HG03439 (cell line): ENCODE results near the gene AURKAIP1.
"Not testable (repeated sequence)": the region's sequence is repeated elsewhere in the genome, so short reads cannot be mapped to it uniquely, and the experiment has no call there.

Source experiments
- ATAC-seq: cut with Tn5 transposase; IDR thresholded peaks from one replicate; pipeline ENCODE4 v1.9.1; 2021; ENCODE audit warnings: mild to moderate bottlenecking, moderate library complexity; ENCODE audit not compliant: unreplicated experiment

Gene AURKAIP1

DNA sequence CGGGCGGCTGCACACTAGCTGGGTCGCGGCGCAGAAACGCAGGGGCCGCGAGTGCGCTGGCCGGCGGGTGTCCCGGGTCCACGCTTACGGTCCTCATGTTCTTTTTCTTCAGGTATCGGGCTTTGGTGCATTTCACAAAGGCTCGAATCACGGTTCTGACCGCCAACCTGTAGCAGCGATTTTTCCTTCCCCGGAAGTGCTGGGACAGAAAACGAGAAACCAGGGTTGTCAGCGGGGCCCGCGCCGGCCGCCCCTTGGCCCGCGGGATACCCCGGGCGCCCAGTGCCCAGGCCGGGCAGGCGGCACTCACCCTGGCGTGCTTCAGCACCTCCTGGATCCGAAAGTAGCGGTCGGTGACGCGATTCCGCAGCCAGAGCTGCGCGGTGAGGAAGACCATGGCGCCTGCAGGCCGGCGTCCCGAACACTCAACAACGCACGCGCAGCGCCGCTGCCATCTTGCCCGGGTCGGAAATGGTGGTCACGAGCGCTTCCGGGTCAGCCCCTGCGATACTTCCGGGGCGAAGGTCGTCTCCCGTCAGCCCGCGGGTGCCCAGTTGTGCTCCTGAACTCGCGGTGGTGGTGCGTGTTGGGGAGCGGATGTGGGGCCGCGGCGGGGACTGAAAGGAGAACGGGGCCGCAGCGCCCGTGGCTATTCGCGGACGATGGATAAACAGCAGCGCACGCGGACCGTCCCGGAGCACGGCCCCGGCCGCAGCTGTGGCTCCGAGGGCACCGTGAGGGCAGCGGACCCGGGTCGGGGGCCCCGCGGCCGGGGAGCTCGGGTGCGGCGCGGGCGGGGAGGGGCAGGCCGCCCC, 32.0 kb upstream of the AURKAIP1 start, which contains the start of gene MRPL20:
Gene MRPL20 (minus strand): TSS at position 473 of the 815 bp plus-strand sequence. CDS start 76 bp downstream, at position 397.
- ATAC-seq = peak; percentile 82

- no peak for ATAC-seq
Observed at GRCh38 chr1:1406101-1406820, 31.3 kb upstream of the AURKAIP1 start.

DNA sequence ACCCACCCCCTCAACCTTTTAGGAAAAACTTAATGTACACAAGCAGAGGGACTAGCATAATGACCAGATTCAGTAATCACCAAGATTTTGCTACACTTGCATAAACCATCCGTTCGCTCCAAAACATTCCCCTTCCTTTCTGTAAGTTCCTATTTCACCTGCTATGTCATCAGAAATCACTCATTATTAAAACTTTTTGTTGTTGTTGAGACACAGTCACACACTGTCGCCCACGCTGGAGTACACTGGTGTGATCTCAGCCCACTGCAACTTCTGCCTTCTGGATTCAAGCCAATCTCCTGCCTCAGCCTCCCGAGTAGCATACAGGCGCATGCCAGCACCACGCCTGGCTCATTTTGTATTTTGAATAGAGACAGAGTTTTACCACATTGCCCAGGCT, 28.6 kb upstream of the AURKAIP1 start:
- ATAC-seq = no peak

GRCh38 chr1:1402901-1403392, 27.9 kb upstream of the AURKAIP1 start:
- not testable (repeated sequence) for ATAC-seq

DNA sequence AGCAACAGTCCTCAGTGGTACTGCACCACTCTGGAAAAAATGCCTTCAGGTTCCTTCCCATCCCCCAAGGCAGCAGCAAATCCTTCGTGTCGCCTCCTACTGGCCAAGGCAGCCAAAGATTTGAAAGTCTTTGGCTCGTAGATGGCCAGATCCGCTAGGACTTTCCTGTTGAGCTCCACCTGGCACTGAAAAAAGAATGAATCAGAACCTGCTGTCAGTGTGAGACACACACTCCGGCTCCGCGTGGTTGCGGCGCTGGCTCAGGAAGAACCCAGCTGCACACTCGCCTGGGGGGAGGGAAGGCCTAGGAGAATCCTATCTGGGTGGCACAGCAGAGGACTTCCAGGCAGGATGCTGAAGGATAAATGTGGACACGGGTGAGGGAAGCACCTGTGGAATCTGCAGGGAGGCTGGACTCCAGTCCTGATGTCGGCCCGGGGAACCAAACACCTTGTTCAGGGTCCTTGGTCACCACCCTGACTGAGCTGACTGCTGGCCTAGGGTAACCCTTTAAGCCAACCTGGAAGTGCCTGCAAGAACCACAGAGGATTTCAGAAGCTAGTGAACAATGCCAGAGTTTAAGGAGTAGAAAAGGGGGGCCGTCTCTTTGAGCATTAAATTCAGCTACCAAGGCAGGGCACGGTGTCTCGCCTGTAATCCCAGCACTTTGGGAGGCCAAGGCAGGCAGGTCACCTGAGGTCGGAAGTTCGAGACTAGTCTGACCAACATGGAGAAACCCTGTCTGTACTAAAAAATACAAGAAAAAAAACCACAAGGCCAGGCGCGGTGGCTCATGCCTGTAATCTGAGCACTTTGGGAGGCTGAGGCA, 27.3 kb upstream of the AURKAIP1 start:
- ATAC-seq = no peak

DNA sequence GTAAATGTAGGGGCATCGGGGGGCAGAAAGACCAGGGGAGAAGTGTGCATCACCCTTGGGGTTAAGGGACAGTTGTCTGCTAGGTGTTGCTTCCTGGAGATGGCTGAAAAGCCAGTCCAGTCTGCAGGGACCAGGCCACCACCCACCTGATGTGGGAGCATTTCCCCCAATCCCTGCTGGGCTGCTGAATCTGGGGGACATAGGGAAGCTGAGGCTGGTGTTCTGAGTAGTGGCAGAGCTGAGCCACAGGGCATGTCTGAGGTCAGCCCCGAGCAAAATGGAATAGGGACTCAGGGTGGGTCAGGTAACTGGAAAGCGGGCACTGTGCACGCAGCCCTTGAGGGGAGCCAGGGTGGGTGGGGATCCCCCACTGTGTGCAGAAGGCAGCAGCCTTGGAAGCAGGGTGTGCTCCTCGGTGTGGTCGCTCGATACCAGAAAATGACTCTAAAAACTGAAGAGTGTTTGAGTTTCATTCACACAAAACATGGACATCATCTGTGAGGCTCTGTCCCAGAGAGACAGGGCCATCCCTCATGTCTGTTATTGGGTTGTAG, 26.5 kb upstream of the AURKAIP1 start:
- no peak for ATAC-seq

GRCh38 chr1:1400576-1401456, 25.8 kb upstream of the AURKAIP1 start:
- ATAC-seq = no peak

DNA sequence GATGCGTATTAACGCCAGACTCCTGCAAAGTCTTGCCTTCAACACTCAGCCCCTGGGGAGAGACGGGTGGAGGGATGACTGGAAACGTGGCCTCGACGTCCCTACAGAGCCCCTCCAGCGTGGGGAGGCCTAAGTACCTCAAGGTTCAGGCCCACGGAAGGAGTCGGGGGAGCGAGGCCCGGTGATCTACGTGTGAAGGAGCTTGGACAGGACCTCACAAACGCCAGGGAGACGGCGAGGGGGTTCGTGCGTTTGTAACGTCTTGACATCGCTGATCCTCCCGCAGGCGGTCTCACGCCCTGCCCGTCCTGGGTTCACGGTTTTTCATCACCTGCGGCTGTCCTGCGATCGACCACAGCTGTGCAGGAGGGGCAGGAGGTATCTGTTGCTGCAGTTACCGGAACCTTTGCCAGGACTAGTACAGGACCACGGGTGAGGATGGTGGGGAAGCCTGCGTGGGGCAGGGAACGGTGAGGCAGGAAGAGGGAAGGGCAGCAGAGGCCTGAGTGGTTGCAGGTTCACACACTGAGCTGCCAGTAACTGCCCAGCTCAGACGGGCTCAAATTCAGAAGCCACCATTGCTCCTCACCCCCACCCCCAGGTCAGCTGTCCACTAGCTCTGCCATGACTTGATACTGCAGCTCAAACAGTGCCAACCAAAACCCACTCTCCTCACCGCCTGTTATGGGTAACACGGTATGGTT, 25.0 kb upstream of the AURKAIP1 start:
- ATAC-seq = peak; percentile 2

- ATAC-seq = peak; percentile 87
Observed at GRCh38 chr1:1399187-1399871, 24.3 kb upstream of the AURKAIP1 start, which contains the start of gene CCNL2. Gene CCNL2, minus strand, starts transcription at chr1:1399335. Its CDS starts 29 bp downstream, at chr1:1399306.

DNA sequence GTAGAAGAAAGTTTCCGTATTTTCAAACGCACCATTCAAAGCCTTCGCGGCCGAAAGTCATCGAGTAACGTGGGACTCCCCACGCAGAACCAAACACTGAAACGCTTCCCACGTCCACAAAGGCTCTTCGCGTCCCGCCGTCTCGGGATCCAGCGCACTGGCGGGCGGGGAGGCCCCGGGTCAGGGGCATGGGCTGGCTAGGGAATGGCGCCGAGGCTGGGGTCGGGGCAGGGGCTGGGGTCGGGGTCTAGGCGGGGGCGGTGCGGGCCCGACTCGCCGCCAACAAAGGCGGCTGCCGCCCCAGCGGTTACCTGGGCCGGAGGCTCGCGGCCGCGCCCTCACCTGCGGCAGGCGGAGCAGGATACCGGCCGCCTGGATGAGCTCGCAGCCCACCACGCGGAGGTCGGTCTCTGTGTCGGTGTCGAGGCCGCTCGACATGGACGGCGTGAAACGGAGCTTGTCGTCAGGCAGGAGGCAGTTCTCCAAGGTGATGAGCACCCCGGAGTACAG, 23.7 kb upstream of the AURKAIP1 start:
- ATAC-seq = peak; percentile 14

DNA sequence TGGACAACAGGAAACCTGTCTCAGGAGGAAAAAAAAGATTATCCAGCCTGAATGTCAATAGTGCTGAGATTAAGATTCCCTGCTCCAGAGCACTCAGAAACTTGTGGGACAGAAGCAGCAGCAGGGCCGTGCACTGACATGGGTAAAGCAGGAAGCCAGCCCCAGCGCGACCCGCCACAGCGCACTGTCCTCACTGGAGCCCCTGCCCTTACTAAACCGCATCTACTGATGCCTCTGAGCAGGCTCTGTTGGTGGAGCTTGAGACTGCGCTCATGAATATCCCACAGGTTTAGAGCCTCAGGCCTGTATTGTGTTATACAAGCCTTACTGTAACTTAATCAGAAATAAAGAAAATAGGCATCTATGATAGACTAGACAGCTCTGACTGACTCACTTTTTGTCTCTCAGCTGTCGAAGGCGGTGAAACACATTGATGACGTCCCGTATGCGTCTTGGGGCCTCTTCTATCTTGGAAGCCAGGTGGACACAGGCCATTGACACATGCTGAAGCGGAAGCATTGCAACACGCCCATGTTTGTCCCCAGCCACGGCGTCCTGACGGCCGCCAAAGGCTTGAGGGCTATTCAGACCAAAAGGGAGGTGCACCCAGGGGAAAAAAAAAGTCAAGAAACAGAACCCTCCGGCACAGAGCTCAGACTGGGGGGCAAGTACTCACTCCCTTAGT, 23.0 kb upstream of the AURKAIP1 start:
- no peak for ATAC-seq

DNA sequence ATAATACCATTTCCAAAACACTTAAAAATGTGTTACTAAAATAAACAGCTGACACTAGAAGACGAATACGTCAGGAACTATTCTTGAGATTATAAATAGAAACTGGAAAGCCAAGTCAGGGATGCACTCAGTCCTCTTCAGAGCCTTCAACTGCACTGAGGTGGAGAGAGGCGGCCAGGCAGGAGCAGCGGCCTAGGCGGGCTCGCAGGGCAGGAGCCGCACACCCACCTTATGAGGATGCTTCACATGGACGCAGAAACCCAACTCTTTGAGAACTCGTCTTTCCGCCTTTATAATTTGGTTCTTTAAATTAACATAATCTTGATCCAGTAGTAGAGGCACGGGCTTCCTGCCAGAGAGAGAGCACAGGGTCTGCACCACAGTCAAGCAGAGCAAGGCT, 20.2 kb upstream of the AURKAIP1 start:
- ATAC-seq = no peak

GRCh38 chr1:1394116-1394515, 19.1 kb upstream of the AURKAIP1 start:
- no peak for ATAC-seq

GRCh38 chr1:1393428-1393827, 18.4 kb upstream of the AURKAIP1 start:
- ATAC-seq = no peak

GRCh38 chr1:1393014-1393413, 18.0 kb upstream of the AURKAIP1 start:
- no peak for ATAC-seq

DNA sequence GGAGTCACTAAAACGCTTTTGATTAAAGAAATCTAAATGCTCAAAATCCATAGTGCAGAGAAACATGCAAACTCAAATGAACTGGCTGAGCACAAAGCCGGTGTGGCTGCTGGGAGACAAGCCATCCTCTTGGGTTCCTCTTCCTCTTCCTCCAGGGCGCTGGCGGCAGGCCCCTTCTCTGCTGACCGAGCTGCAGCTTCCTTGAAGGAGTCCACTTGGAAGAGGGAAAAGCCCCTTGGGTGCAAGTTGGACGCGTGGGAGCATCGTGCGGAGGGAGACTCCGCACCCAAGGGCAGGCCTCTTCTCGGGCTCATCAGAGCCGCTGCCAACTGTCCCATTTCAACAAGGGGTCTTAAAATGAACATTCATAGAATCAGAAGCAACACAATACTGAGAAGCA, 16.2 kb upstream of the AURKAIP1 start:
- no peak for ATAC-seq

- no peak for ATAC-seq
Observed at GRCh38 chr1:1390675-1391074, 15.7 kb upstream of the AURKAIP1 start.

- ATAC-seq = no peak
Observed at GRCh38 chr1:1388078-1388472, 13.1 kb upstream of the AURKAIP1 start.
